ENCODE measurements around the gene ACOT7.
"Not testable (repeated sequence)": the region's sequence is repeated elsewhere in the genome, so short reads cannot be mapped to it uniquely, and the experiment has no call there.

Gene ACOT7

DNA sequence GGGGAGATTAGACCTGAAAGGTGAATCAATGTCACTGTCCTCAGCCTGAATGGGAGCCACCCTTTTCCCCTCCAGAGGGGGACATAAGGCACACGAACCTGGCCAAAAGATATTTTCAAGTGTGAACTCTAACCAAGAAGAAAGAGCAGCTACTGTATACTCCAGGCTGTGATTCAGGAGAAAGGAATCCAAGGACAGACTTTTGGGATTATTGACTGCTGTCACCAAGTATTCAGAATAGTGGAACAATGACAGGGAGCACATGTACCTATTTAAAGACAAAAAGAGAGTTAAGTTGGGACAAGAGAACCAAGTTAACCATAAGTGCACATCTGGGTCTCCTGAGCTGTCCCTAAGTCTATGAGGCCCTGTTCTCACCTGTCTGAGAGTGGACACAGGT lies 160.2 kb downstream of the ACOT7 start:
- no peak for DNase-seq (ENCODE audit: low read depth)

DNA sequence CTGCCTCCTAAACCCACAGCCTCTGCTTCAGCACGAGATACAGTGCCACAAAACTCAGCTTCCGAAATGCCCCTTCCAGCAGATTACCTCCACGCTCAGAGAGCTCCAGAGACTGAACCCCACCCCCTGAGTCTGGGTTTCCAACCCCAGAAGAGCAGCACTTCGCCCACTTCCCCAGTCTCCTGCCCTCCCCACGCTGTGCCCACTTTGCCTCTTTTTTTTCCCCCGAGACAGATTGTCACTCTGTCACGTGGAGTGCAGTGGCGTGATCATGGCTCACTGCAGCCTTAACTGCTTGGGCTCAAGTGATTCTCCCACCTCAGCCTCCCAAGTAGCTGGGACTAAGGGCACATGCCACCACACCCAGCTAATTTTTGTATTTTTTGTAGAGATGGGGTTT lies 167.9 kb downstream of the ACOT7 start:
- no peak for DNase-seq (ENCODE audit: low read depth)

GRCh38 chr1:6224718-6225117 lies 168.8 kb downstream of the ACOT7 start:
- no peak for DNase-seq (ENCODE audit: low read depth)

DNA sequence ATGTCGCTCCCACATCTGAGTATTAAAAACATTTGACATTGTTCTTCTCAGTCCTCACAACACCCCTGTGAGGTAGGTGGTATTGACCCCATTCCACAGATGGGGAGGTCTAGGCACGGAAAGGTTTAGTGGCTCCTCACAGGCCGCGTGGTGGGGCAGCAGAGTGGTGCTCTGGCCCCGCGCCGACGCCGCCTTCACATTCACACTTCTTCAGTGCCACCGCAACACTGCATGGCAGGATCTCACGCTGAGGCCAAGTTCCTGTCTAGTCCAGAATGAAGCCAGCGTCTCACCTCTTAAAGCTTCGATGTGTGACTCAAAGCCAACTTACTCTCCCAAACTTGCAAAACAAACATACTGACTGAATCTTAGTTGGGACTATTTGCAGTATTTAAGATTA lies 169.9 kb downstream of the ACOT7 start:
- no peak for DNase-seq (ENCODE audit: low read depth)

- no peak for DNase-seq (ENCODE audit: low read depth)
These were observed 170.9 kb downstream of the ACOT7 start for GRCh38 chr1:6222636-6223035.

DNA sequence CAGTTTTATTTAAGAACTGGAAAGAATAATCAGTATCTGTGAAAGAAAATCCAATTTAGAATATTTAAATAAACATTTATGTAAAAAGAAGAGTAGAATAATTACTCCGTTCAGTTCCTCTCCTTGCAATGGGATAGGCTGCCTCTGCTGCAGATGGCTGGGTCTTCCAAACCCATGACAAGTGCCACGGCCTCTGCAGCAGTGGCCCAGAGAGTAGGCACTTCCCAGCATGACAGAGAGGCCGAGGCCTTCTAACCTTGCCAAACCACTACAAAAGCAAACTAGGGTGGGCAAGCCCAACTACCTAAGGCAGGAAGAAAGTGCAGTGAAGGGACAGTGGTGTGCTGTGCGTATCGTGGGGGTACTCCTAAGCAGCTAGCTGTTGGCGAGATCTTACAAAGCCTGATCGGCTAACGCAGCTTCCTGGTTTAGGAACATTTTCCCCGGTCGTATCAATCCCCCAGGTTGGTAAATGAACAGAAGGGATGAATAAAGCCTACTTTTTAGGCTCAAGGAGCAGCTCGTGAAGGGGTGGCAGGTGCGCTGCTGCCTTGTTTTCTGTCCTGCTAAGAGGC lies 172.3 kb downstream of the ACOT7 start:
- DNase-seq (ENCODE audit: low read depth) = no peak

- no peak for DNase-seq (ENCODE audit: low read depth)
These were observed 173.3 kb downstream of the ACOT7 start for GRCh38 chr1:6220236-6220635.

- not testable (repeated sequence) for DNase-seq (ENCODE audit: low read depth)
These were observed 173.9 kb downstream of the ACOT7 start for GRCh38 chr1:6219641-6220040.

DNA sequence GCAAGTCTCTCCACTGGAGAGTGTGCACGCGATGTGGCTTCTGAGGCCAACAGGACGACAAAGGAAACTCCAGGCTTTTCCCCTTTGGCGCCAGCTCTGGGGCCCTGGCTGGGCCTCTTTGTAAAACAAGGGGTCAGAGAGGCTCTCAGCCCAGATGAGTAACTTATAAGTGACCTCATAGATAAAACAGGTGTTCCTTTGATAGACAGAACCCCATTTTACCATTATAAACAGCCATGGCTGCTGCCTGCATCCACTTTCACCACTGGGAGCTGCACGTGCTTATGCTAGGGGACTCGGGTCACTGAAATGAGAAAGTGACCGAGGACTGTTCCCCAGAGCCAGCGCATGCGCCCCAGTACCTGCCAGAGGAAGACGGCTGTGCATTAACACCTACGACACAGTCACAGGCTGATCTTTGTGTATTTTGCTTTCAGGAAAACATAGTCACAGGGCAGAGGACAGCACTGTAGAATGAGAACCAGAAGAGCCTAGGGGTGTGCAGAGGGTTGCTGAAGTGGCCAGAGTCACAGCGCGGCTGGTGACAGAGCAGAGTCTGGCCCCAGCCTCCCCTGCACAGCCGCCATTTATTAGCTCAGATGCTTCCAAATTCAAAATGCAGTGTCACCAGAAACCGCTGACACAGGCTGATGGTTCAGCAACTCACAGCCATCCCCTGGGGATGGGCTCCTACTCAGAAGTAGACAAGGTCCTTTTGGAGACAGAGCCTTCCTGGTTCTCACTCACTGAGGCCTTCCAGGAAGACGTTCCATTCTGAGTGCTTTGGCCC lies 175.0 kb downstream of the ACOT7 start:
- no peak for DNase-seq (ENCODE audit: low read depth)

Data from activated T-helper 1 cell treated with Interleukin-2 at 50 U/mL for 16 hours (primary cell).